ENCODE measurements around the gene FOXJ2.
A peak's percentile ranks its signal among the peaks of the same experiment; 100 is the strongest.
"Not testable (repeated sequence)": the region's sequence is repeated elsewhere in the genome, so short reads cannot be mapped to it uniquely, and the experiment has no call there.

The FOXJ2 gene

DNA sequence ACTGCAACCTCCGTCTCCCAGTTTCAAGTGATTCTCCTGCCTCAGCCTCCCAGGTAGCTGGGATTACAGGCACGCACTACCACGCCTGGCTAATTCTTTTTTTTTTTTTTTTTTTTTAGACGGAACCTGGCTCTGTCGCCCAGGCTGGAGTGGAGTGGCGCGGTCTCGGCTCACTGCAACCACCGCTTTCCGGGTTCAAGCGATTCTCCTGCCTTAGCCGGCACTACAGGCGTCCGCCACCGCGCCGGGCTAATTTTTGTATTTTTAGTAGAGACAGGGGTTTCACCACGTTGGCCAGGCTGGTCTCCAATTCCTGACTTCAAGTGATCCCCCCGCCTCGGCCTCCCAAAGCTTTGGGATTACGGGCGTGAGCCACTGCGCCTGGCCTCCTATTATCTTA, 1.5 kb upstream of the FOXJ2 start:
- not testable (repeated sequence) for DNase-seq

DNA sequence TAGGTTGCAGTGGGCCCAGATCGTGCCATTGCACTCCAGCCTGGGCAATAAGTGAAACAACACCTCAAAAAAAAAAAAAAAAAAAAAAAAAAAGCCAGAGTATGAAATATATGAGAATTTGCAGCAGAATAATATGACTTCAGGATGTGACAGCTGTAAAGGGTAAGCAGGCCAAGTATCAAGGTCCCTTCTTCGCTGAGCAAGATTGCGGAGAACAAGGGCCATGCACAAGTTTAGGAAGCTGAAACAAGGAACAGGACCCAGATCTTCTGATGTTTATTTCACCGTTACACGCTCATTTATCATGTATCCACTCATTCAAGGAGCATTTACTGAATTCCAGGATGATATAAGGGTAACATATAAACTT, 659 bp upstream of the FOXJ2 start:
- DNase-seq, result peak; percentile 51

DNA sequence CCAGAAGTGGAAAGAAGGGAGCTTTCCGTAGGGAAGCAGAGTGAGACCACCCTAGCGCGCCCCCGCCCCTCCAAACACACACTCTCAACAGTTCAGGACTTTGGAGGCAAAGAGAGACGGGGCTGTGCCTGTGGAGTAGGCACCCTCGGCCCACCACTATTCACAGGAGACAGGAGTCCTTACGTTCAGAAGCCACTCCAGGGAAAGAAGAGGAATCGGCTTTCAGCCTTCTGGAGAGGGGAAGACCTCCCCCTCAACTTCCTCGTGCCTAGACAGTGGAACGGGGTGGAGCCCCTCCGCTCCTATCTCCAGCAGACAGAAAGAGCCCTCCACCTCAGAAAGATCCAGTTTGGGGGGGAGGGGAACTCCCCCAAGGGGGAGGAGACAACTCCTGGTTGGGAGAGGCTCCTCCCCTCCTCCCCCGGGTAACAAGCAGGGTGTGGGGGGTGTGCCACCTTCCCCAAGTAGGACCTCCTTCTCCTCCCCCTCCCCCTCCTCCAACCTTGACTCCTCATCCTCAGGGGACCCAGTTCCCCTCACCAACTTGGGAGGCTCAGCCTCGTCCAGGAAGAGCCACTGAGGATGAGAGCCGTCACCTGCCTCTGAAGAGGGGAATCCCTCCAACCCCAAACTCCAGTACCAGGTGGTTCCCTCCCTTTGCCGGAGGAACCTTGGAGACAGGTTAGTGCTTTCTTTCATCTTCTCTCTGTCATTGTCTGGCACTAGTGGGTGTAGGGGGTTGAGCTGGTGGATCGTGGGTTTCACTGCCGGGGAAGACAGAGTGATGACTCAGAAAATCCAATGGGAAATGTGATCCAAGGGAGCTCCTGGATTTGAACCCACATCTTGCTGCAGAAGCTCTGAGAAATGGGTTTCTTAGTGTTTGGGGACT, 883 bp downstream of the FOXJ2 start:
- DNase-seq, result peak; percentile 48

DNA sequence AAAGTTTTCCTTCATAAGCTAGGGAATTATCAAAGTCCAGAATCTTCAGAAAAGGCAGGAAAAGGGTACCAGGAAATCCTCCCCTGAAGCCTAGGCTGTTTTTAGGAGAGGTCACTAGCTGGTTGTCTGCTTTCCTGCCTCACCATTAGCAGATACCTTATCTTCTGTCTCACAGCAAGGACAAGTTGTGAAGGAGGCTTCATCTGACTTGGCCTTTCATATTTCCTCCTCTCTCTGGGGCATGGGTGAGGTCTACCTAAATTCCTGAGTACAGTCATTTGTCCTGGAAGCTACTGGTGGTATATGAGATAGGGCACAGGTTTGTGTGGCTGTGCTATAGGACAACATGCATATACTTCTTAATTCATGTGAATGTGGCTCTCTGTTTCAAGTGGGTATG, 2.3 kb downstream of the FOXJ2 start:
- DNase-seq, result no peak

DNA sequence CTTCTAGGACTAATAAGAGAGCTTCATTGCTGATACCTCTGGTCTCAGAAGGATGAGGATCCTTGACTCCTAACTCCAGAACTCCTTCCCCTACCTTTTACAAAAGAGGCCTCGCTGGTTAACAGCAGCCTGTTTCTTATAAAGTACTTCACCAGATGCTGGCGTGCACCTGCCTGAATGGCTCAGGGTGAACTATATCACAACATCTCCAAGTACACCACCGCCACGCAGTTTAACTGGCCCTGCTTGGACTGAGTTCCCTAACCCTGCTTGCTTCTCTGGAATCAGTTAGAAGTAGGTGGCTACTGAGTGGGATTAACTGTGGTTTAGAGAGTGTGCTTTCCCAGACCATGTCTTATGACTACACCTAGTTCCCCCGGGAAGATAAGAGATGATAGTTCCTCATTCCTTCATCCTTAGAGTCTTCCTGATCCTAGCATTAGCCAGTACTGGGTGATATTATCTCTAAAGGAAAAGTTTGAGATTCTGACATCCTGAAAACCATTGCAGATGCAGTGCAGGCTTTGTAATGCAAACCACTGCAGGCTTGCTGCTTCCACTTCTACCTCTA, 3.0 kb downstream of the FOXJ2 start:
- no peak for DNase-seq

DNA sequence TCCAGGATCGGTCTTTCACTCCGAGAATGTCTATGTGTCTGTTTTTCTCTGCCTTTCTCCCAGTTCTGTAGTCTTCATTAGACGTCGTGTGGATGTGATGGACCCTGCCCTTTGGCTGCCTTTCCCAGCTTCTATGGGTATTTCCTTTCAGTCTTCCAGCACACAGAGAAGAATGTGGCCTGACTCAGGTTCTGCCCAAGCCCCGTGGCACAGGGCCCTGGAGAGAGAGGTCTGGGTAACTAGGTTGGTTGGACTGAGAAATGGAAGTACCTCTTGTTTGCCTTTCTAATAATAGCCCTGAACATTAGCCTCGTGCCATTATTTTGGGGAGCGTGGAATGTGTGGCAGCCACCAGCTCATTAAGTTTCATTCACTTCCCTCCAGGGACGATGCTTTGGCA, 3.8 kb downstream of the FOXJ2 start:
- DNase-seq, result no peak

DNA sequence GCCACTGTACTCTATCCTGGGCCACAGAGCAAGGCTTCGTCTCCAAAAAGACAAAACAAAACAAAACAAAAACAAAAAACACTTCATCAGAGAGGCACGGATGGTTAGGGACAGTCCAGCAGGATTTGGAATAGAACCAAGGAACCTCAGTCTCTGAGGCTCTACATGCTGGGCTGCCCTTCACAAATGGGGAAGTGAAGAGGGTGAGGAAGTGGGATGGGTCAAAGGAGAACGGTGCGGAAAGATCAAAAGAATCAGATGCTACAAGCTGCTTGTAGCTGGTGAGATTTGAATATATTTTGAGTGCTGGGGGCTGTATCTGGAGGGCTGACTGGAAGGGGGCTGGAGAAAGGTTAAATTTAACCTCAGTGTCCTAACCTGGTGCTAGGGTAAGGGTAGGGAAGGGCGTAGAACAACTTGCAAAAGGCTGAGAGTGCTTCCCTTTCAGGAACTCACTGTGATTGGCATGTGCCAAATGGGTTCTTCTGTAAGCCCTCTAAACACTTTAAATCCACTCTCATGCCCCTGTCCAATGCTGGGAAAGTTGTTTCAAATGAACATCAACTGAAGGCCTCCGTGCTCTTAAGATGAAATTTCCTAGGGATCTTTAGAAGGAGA, 4.6 kb downstream of the FOXJ2 start:
- DNase-seq, result no peak

DNA sequence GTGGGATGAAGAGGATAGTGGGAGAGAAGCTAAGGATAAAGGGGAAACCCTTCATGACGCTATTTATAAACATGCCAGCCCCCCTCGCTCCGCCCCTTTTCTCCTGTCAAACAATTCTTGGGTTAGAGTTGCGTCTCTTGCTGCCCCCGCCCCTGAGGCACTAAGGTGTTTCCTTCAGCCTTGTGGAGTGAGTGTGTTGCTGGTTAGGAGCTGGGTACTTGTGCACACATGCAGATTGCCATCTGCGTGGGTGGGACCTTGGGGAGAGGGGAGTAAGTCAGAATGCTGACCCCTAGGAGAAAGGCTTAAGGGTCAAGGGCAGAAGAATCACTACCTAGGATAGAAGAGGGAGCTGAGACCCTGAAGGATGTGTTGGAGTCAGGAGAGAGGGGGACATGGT, 5.4 kb downstream of the FOXJ2 start:
- DNase-seq, result no peak

DNA sequence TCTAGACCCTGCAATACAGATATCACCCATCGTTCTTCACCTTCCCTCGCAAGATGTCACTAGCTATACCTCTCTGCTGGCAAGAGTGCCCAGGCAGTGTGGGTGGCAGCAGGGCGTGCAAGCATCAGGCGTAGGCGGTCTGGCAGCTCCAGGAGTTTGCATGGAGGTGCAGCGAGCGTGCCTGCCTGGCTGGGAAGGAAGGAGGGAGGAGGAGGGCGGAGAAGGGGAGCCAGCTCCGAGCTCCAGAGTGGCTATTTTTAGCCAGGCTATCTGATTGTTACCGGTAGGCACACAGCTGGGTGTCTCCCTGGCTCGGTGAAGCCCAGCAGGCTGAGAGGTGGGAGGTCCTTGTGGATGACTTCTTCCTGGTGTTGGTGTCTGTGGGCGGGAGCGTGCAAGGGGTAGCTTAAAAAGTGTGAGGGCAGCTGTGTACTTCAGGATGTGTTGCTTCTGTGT, 6.2 kb downstream of the FOXJ2 start:
- peak; percentile 95 for DNase-seq

DNA sequence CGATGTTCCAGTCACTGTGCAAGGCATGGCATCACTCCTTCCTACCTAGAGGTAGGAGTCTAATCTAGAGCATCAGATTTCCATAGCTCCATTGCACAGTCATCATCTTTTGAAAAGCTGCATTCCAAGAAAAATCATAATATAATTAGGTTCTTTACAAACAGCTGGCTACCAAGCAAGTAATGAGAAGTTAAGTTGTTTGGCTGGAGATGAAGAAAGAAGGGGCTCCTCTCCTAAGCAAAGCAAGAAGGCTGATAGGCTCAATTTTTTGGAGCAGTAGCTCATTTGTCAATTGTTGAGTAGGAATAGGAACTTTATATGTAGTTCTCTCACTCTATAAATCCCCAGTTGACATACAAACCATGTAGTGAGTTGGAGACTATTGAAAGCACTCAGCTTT, 8.3 kb downstream of the FOXJ2 start:
- no peak for DNase-seq

DNA sequence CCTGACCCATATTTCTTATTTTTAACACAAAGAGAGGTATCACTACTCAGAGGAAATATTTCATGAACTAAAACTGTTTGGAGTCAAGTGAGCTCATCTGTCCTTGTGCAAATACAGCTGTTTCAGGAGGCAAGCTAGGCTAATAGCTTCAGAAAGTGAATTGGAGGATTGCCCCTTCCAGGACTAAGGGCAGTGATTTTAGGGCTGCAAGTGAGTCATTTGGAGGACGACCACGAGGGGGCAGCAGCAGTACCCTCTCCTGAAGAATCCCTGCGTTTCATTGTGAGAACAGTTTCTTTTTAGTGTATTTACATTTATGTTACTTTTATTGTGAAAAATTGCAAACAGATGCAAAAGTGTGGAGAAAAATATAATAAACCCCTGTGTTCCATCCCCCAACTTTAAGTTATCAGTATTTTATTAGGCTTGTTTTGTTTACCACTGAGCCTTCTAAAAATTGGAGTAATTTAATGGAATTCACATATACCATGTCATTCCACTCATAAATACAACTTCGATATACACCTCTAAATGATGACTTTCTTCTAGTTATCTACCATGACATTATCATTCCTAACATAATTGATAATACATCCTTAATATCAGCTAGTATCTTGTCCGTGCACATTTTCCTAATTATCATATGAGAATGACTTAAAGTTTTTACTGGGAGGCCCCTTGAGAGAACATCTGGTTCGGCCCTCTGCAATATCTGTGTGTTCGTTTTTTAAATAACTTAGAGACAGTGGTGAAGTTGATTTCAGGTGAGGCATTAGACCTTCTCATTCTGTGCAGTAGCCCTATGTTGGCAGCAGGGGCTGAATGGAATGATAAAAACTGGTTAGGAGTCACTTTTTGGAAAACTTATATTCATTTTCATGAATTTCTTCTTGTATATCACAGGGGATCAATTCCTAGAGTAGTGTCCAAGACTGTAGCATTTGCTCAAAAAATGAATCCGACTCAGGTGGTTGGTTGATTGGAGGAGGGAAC, 13.7 kb downstream of the FOXJ2 start:
- DNase-seq, result peak; percentile 96

DNA sequence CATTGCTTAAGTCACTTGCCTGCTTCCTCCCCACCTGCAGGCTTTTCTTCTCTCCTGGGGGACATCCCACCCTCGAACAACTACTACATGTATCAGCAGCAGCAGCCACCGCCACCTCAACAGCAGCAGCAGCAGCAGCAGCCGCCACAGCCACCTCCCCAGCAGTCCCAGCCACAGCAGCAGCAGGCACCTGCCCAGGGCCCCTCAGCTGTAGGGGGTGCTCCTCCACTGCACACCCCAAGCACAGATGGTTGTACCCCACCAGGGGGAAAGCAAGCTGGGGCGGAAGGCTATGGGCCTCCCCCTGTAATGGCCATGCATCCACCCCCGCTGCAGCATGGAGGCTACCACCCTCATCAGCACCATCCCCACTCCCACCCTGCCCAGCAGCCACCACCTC, 15.3 kb downstream of the FOXJ2 start:
- DNase-seq, result no peak

DNA sequence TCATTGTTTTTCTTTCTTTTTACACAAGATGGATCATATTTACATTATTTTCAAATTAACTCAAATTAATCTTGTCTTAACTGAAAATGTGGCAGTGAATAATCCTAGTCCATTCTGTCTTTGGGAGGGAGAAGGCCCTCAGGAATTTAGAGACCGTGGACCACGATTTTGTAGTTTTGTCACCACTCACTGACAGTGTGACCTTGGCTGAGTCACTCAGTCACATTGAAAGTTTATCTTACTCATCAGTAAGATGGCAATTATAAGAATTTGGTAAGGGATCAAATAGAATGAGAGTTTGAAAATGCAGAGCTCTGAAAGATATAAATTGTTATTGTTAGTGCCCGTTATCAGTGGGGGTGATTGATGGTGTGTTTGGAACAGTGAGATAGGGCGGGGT, 16.4 kb downstream of the FOXJ2 start:
- no peak for DNase-seq

DNA sequence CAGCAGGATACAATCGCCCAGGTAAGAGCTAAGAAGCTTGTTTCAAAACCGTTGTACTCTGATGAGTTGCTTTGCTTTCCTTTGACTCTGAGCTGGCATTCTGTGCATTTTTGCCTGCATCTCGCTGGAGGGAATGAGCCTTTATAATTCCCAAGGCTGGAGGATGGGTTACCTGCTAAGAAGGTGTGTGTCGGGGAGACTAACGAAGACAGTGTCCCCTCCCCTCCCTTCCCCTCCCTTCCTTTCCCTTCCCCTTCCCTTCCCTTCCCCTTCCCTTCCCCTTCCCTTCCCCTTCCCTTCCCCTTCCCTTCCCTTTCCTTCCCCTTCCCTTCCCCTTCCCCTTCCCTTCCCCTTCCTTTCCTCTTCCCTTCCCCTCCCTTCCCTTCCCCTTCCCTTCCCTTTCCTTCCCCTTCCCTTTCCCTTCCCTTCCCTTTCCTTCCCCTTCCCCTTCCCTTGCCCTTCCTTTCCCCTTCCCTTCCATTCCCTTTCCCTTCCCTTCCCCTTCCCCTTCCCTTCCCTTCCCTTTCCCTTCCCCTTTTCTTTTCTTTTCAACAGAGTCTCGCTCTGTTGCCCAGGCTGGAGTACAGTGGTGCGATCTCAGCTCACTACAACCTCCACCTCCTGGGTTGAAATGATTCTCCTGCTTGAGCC, 18.2 kb downstream of the FOXJ2 start:
- no peak for DNase-seq

DNA sequence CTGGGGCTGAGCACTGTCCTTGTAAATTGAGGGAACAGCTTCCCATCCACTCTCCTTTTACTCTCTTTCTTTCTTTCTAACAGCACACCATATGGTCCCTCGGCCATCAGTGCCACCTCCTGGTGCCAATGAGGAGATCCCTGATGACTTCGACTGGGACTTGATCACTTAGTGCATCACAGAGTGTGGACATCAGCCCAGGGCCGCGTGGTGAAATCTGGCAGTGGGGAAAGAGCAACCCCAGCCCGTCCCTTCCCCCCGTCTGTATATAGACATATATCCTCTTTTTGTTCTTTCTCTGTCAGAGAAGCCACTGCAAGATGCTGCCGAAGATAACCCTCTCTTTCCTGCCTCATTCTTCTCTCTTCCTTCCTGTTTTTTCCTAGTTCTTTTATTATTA, 20.2 kb downstream of the FOXJ2 start:
- DNase-seq, result no peak

DNA sequence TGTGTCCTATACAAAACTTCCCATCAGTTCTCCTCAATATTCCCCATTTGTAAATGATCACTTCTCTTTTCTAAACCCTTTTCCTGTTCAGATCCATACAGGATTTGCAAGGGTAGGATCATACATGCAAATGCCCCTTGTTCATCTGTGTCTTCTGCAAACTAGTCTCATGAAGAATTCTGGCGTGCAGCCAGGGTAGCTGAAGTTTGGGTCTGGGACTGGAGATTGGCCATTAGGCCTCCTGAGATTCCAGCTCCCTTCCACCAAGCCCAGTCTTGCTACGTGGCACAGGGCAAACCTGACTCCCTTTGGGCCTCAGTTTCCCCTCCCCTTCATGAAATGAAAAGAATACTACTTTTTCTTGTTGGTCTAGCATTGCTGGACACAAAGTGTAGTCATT, 22.3 kb downstream of the FOXJ2 start:
- DNase-seq, result no peak

DNA sequence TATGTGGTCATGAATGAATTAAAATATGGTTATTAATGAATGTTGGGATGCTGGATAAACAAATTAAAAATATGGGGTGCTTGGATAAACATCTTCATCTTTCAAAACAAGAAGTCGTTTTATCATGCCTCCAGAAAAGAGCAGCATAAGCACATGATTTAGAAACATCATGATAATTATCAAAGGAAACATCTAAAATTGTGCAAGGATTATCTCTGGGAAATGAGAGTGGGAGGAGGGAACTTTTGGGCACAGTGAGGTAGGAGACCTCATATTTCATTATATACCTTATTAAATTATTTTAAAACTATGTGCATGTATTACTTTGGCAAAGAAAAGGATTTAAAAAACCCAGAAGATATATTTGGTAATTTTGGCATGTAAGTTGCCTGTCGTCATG, 24.8 kb downstream of the FOXJ2 start:
- DNase-seq, result no peak

DNA sequence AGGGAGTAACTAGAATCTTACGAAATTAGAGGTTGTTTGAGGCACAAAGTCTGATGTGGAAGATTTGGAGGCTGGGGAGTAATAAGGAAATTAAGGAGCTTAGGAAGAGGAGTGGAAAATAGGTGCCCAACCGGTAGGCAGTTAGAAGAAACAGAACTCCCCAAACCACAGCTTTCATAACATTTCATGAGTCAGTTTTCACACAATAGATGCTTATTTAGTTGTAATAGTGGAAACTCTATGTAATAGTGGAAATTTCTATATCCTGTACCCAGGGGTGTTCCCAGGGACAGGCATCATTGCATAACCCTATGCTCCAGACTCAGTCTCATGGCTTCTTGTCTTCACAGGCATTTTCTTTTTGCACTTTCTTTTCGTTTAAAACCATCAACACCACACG, 25.3 kb downstream of the FOXJ2 start:
- no peak for DNase-seq

DNA sequence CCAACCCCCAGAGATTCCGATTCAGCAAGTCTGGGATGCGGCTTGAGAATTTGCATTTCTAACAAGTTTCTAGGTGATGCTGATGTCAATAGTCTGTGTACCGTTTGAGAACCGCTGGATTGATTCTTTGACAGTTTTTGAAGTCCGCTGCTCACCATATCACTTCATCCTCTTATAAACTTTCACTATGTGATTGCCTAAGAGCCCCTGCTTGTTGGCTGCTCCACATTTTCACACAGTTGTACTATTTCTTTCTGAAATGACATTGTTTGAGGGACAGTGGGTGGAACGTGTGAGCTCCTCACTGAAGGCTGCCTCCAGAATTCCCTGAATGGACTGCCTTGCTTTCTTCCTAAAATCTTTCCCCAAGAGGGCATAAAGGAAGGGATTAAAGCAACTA, 26.0 kb downstream of the FOXJ2 start:
- DNase-seq, result no peak

DNA sequence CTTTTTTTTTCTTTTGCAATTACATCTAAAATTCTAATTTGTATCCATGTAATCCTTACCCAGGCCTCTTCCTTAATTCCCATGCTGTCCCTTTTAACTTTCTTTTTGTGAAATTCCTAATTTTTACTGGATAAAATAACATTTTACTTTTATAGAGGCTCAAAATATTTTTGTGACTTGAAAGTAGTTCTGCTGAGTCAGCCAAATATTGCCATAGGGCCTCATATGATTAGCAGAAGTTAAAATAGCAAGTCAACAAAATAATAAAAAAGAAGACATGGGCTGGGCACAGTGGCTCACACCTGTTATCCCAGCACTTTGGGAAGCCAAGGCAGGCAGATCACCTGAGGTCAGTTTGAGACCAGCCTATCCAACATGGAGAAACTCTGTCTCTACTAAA, 31.6 kb downstream of the FOXJ2 start:
- DNase-seq, result no peak

DNA sequence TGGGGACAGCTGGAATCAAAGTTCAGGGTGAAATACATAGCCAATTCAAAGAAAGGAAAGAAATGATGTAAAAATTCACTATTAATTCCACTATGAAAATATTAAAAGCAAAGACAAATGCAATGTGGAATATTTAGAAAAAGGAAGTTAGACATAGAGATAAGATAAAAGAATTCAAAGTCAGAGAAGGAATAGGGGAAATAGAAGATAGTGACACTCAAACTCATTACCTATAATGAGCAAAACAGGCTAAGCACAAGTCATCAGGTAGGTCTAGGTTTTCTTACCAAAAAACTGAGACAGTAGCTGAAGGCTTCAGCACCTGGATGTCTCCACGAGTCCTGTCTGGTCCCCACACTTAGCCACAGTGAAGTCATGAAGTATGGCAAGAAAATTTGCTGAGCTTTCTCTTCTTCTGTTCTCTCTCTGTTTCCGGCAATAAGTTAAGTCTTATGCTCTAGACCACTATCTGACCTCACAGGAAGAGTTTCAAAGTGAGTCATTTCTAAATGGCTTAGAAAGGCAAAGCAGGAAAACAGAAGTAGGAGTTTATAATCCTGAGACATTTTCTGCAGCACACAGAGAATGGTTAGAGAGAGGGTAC, 33.6 kb downstream of the FOXJ2 start, which contains the start of gene C3AR1:
Gene C3AR1 (minus strand): TSS at position 369 of the 604 bp plus-strand sequence. CDS start 6,174 bp downstream, outside the sequence.
- DNase-seq, result no peak

DNA sequence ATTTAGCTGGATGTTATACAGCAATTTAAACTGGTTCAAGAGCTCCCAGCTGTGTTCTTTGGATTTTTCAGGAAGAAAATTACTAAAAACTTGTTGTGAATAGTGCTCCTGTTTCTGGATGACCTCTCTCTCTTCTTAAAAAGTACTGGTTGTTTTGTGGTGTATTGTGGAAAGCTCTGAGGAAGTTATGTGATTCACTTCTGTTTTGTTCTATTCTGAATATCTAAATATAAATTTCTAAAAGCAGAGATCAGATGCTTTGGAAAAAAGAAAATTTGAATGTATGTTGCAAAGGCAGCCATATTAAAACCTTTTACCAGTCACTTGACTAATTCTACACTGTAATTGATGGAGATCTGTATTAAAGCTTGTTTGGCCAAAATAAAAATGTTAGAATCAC, 37.1 kb downstream of the FOXJ2 start:
- DNase-seq, result no peak

All from DMS53 (cell line).